NCI-H2196 (cell line): Measurements from ENCODE around the gene KIAA1671.
"Not testable (repeated sequence)": the region's sequence is repeated elsewhere in the genome, so short reads cannot be mapped to it uniquely, and the experiment has no call there.

Experiments
- DNase-seq: peaks from one replicate; lab custom pipeline; 2025; ENCODE audit not compliant: unreplicated experiment; lab: John Stamatoyannopoulos, UW

The KIAA1671 gene

GRCh38 chr22:25161916-25162530 lies 209.5 kb downstream of the KIAA1671 start:
- DNase-seq, result no peak

DNA sequence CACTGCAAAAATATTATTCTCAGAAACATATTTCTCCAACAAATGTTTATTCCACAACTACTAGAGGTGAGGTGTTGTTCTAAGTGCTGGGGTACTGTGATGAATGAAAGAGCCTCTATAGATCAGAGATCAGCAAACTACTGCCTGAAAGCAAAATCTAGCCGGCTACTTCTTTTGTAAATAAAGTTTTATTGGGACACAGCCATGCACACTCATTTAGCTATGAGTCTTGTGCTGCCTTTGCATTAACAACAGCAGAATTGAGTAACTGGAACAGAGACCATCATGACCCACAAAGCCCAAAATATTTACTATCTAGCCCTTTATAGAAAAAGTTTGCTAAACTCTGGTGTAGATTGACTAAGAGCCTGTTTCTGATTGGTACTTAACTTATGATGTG lies 210.0 kb downstream of the KIAA1671 start:
- no peak for DNase-seq

- DNase-seq, result no peak
Measured at GRCh38 chr22:25165785-25166184, 213.3 kb downstream of the KIAA1671 start.

DNA sequence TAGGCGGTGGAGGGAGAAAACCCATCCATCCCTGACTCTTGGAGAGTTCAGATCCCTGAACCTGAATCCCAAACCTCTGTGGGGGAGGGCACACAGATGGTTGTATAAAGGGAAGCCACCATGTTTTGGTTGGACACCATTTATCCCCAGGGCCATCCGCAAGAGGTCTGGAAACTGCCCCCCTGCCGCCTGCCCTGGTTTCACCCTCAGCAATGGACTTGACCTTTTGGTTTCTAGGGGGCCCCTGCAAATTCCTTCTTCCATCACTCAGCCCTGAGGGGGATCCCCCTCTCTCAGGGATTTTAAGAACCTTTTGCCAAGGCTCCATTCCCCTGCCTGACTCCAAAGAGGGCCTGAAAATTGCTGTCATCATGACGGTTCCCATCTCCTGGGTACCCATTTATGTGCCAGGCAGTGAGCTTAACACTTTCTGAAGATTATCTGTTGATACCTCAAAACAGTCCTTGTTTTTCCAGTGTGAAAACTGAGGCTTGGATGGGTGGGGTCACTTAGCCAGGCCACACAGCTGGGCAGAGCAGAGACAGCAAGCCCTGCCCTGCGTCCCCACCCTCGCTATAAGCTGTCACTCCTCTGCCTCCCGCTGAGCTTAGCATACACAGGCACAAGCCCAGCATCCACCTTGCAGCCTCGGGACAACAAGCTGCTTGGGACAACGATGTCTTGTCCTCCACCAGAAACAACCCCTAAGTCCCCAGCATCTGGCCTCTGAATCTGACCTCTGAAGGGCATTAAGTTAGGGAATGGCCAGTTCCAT lies 213.9 kb downstream of the KIAA1671 start:
- DNase-seq, result no peak

DNA sequence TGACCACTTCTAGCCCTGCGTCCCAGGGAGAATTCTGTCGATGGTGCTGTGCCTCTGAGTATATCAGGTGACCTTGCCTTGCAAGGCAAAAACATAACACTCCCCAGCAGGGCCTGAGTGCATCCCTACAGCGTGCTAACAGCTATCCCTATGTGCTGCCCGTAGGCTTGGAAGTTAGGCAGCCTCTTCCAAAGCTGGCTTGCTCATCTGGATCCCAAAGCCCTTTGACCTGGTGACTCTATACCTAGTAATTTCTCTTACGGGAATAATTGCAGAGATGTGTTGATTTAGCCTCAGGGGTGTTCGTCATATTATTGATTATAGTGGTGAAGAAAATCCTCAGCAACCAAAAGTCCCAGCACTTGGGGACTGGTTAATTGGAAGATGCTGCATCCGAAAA lies 214.6 kb downstream of the KIAA1671 start:
- DNase-seq, result no peak

GRCh38 chr22:25167834-25168601 lies 215.5 kb downstream of the KIAA1671 start:
- no peak for DNase-seq

DNA sequence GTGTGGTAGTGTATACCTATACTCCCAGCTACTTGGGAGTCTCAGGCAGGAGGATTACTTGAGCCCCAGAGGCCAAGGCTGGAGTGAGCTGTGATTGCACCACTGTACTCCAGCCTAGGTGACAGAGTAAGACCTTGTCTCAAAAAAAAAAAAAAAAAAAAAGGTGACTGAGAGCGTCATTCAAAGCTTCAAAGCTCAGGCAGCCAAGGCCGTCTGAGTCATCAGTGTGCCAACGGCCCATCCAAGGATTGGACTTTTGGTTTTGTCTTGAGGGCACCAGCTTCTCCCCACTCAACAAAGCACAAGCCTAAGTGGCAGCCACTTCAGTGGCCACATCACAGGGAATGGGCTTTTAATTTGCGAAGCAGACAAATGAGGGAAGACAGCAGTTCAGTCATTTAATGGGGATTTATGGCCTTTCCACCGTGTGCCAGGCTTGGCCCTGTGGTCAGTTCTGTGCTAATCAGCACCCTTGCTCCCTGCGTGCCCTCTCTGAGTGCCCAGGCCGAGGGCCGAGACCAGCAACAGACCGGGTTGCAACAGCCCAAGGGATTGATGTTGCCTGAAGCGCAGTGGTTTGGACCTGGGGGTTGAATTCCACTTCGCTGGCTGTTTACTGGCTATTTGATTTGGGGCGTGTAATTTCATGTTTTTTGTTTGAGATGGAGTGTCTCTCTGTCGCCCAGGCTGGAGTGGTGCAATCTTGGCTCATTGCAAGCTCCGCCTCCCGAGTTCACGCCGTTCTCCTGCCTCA lies 216.9 kb downstream of the KIAA1671 start:
- DNase-seq, result no peak

DNA sequence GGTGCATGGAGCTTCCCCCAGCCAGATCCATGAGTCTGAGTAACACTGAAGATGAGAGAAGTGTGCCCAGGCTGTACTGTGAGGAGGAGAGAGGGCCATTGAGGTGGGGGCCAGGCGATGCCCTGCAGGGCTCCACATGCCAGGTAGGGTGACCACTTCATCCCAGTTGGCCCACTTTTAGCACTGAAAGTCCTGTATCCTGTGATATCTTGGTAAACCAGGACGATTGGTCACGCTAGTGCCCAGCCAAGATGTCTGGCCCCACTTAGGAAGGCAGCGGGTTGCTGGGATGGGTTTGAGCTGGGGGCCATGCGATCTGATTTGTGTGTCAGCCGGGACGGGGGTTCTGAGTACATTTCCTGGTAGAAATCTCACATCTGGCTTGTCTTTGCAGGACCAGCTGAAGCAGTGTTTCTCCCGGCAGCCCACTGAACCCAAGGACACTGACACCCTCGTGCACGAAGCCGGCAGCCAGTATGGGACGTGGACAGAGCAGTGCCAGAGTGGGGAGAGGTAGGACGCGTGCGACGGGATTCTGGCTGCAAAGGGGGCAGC lies 218.0 kb downstream of the KIAA1671 start:
- no peak for DNase-seq

DNA sequence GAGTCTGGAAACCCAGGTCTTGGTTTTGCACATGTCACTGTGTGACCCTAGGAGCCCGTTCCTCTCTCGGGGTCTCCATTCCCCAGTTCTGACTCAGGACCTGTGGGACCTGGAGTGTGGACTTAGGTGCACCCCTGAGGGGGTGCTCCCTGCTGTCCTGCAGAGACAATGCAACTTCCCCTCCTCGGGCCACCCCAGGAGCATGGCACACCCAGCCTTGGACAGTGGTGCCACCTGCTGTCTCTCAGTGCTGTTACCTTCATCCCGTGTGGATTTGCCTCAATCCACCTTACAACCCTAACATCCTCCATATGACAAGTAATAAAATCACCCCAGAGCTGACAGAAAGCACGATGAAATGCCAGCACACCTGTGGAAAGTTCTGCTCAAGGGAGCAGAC lies 219.6 kb downstream of the KIAA1671 start:
- peak; percentile 14 for DNase-seq

GRCh38 chr22:25174156-25174887 lies 221.8 kb downstream of the KIAA1671 start:
- DNase-seq, result no peak

- no peak for DNase-seq
Measured at GRCh38 chr22:25174888-25175411, 222.4 kb downstream of the KIAA1671 start.

DNA sequence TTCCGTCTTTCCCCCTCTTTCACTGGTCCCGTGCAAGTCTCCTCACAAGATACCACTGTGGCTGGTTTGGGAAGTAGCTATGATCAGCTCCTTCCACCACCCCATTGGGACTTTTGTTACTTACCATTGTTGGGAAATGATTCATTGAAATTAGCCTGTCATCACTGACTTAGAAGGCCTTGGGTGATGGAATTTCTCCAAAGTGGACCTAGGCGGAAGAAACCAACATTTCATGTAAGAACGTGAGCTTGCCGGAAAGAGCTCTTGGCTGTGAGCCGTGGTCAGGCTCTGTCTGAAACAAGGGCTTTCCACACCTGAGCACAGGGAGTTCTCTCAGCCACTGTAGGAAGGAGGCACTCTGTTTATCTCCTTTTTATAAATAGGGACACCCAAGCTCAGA lies 223.7 kb downstream of the KIAA1671 start:
- DNase-seq, result no peak

- DNase-seq, result no peak
Measured at GRCh38 chr22:25176799-25177198, 224.3 kb downstream of the KIAA1671 start.

- DNase-seq, result no peak
Measured at GRCh38 chr22:25177226-25177625, 224.7 kb downstream of the KIAA1671 start.

DNA sequence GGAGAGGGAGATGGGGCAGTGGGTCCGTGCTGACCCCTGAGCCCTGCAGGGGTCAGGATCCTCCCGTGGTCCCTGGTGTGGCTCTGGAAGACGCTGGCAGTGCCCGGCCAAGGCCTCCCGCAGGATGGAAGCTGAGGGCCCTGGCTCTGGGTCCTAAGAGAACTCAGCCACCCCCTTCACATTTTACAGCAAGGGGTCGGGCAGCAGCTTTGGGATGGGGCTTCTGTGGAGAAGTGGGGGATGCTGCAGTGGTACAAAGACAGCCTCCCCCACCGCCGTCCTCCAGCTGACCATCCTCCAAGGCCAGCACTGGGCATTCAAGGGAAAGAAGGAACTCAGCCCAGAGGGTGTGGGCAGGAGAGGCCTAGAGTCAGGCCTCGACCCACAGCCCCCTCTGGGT lies 225.4 kb downstream of the KIAA1671 start:
- DNase-seq, result no peak

DNA sequence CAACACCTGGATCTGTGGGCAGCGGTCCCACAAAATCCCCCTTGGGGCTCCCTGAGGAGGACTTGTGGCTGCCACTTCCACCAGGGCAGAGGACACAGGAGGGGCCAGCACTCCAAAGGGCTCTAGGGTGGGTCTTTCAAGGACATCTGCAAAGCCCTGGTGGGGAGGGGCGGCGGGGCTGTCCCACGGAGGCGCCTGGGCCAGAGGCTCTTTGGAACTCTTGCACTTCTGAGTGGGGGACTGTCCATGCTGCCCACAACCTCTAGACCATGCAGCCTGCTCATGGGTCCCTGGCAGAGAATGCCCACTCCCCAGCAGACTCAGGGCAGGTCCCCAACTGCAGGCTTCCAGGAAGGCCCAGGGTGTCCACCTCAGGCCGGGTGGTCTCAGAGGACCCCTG lies 225.8 kb downstream of the KIAA1671 start:
- not testable (repeated sequence) for DNase-seq

GRCh38 chr22:25178869-25179631 lies 226.5 kb downstream of the KIAA1671 start:
- not testable (repeated sequence) for DNase-seq

DNA sequence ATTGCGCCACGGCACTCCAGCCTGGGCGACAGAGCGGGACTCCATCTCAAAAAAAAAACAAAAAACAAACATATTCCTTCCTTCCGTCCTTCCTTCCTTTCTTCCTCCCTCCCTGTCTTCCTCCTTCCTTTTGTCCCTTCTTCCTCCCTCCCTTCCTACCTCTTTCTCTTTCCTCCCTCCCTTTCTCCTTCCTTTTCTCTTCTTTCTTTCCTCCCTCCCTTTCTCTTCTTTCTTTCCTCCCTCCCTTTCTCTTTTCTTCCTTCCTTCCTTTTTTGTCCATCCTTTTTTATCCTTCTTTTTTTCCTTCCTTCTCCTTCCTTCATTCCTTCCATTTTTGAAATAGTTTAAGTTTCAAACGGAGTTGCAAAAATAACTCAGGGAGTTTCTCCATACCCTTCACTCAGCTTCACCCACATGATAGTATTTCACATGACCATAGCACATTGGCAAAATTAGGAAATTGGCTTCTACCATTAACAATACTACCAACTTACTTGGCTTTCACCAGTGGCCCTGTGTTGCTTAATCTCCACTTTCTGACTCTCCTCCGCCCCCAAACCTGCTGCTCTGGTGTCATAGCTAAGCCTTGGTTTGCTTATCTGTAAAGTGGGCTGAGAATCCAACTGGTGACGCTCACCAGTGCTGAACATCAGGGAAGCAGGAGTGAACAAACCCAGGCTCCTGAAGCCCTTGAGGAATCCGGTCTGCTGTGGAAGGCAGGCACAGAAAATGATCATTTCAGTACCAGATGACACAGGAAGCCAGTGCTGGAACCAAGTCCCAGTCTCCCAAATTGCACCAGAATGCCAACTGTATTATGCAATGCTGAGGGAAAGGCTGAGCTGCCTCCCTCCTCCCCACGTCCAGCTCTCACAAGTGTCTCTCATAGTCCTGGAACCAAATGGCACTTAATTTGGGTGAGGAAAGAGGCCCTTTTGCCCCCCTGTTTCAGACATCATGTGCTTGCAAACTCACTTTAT lies 229.9 kb downstream of the KIAA1671 start:
- no peak for DNase-seq
